Measurements from ENCODE around the gene TNFAIP6. TPM values are rescaled to one million over a fixed set of nuclear protein-coding genes. Genes with fewer than 3 reads are reported as not detected.

Gene TNFAIP6
- total and polyA plus RNA-seq, 7 donors = 0.87 to 4.9 (median 3.9) TPM

DNA sequence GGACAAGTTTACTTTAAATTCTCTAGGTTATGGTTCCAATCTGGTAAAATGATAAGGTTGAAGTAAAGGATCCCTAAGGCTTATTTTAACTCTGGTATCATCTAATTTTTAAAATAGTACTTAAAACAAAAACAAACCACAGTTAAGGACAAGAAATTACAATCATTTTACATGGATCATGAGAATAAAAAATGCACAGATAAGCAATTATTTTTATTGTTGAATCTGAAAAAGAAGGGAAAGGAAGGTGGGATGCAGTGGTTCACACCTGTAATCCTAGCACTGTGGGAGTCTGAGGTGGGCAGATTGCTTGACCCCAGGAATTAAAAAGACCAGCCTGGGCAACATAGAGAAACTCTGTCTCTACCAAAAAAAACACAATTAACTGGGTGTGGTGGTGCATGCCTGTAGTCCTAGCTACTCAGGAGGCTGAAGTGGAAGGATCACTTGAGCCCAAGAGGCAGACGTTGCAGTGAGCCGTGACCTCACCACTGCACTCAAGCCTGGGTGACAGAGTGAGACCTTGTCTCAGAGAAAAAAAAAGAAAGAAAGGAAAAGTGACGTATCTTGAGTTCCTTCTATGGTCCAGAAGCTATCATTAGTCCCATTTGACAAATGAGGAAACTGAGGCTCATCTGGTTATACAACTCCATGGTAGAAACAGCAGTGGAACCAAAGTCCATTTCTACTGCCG, 2.5 kb downstream of the TNFAIP6 start:
- no peak for DNase-seq
- TF ChIP-seq POLR2AphosphoS5 (IDR thresholded peaks at IDR 0.05) (no peak), EP300 (IDR thresholded peaks at IDR 0.05) (no peak), POLR2A (IDR thresholded peaks at IDR 0.05) (no peak)
- TF ChIP-seq, protein P1, sequence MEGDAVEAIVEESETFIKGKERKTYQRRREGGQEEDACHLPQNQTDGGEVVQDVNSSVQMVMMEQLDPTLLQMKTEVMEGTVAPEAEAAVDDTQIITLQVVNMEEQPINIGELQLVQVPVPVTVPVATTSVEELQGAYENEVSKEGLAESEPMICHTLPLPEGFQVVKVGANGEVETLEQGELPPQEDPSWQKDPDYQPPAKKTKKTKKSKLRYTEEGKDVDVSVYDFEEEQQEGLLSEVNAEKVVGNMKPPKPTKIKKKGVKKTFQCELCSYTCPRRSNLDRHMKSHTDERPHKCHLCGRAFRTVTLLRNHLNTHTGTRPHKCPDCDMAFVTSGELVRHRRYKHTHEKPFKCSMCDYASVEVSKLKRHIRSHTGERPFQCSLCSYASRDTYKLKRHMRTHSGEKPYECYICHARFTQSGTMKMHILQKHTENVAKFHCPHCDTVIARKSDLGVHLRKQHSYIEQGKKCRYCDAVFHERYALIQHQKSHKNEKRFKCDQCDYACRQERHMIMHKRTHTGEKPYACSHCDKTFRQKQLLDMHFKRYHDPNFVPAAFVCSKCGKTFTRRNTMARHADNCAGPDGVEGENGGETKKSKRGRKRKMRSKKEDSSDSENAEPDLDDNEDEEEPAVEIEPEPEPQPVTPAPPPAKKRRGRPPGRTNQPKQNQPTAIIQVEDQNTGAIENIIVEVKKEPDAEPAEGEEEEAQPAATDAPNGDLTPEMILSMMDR (IDR thresholded peaks at IDR 0.05) = no peak
- H3K36me3 ChIP-seq = no peaks in the 10 kb centered on the region

DNA sequence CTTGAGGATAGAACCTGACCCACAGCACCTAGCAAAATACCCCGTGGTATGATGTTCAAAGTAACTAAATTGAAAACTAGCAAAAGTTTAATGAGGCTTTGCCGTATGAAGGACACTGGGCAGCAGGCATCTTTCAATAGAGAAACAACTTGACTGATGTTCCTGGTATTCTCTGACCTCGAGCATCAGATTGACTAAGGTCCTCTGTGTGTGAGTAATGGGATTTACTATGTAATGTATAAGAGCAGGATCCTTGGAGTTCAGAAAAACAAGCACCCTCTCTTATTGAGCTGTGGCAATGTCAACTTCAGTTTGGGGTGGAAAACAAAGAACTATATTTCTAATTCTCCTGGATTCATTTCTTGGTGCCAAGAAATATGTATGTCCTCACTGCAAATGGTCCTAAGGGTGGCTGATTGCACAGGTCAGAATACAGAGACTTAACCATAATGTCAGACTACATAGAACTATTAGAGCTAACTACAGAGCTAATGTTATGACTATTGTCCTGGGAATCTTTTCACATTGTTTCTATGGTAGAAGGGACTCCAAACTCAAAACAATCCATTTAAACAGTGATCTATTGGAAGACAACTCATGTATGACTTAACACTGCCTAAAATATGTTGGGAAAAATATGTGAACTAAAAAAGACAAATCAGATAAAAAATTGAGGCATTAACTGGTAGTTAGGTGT, 4.4 kb downstream of the TNFAIP6 start:
- Histone ChIP-seq H3K4me1 (no peaks in the 10 kb centered on the region), H3K27ac (no peak overlapping the region), H3K36me3 (no peaks in the 10 kb centered on the region), H3K27me3 (no peaks in the 10 kb centered on the region), H3K9me3 (no peaks in the 10 kb centered on the region), H3K4me3 (no peak overlapping the region)
- no peak for TF ChIP-seq EP300 (IDR thresholded peaks at IDR 0.05)
- TF ChIP-seq, protein P1 (IDR thresholded peaks at IDR 0.05) = no peak
- TF ChIP-seq POLR2AphosphoS5 (IDR thresholded peaks at IDR 0.05) = no peak
- TF ChIP-seq POLR2A (IDR thresholded peaks at IDR 0.05) = no peak
- no peak for DNase-seq
- intact Hi-C loops (cut with DNase I) = no loop called here
- 71 to 83% methylated on average over 3 of the region's 3 CpGs for WGBS, 2 donors

More for the DNA sequence above, 2.5 kb downstream of the TNFAIP6 start:
- WGBS, 2 donors = 83 to 92% methylated on average over 4 of the region's 4 CpGs
- no peaks in the 10 kb centered on the region for H3K9me3 ChIP-seq
- no peaks in the 10 kb centered on the region for H3K4me1 ChIP-seq
- intact Hi-C loops (cut with DNase I) = loop anchor here (5.0 kb wide), 1 partner anchor 73 kb away; the partner anchor contains the start of gene NMI
- H3K27ac ChIP-seq = no peak overlapping the region
- no peaks in the 10 kb centered on the region for H3K27me3 ChIP-seq
- H3K4me3 ChIP-seq = no peak overlapping the region

DNA sequence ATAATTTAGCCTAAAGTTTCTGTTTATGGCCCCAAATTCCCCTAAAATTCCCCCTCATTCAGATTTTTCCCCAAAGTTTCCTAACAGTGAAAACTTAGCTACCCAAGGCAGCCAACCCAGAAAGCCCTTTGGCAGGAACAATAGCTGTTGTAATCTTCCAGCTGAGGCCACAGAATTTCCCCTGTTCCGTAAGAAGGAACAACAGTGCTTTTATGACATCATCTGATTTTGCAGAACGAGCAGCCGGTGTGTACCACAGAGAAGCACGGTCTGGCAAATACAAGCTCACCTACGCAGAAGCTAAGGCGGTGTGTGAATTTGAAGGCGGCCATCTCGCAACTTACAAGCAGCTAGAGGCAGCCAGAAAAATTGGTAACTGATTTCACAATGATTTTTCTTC, 6.3 kb downstream of the TNFAIP6 start:
- peak overlapping the region in 1 of 4 donors; percentile 17 for H3K27ac ChIP-seq
- no peaks in the 10 kb centered on the region for H3K36me3 ChIP-seq
- H3K9me3 ChIP-seq = no peaks in the 10 kb centered on the region
- no peaks in the 10 kb centered on the region for H3K4me1 ChIP-seq
- WGBS, 2 donors = 61 to 70% methylated on average over 8 of the region's 8 CpGs
- DNase-seq = peak; percentile 70
- peak in 1 of 4 donors; percentile 29 for TF ChIP-seq POLR2AphosphoS5 (IDR thresholded peaks at IDR 0.05)
- TF ChIP-seq, protein P1 (IDR thresholded peaks at IDR 0.05) = no peak
- intact Hi-C loops (cut with DNase I) = no loop called here
- no peak overlapping the region for H3K4me3 ChIP-seq
- no peaks in the 10 kb centered on the region for H3K27me3 ChIP-seq

DNA sequence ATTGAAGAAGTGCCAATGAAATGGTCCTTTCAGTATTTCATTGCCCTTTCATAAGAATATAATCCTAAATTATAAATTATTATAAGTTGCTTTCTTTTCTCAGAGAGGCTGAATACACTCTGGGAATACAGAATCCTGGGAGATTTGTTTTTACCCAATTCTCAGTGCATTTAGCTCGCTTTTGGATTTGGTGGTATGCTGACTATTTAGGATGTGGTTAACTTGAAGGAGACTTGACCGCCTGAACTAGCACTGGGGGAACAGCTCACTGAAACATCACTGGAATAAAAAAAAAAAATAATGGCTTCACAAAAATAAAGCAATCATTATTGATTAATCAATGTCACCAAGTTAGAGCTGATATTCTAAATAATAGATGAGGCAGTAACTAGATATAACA, 10.2 kb downstream of the TNFAIP6 start:
- no peaks in the 10 kb centered on the region for H3K27me3 ChIP-seq
- intact Hi-C loops (cut with DNase I) = no loop called here
- no peaks in the 10 kb centered on the region for H3K36me3 ChIP-seq
- H3K27ac ChIP-seq = no peak overlapping the region
- DNase-seq = no peak
- H3K4me1 ChIP-seq = no peaks in the 10 kb centered on the region
- no peaks in the 10 kb centered on the region for H3K9me3 ChIP-seq
- no peak overlapping the region for H3K4me3 ChIP-seq
- WGBS, 2 donors = 85 to 89% methylated on average over 2 of the region's 2 CpGs
- TF ChIP-seq EP300 (IDR thresholded peaks at IDR 0.05) = no peak

DNA sequence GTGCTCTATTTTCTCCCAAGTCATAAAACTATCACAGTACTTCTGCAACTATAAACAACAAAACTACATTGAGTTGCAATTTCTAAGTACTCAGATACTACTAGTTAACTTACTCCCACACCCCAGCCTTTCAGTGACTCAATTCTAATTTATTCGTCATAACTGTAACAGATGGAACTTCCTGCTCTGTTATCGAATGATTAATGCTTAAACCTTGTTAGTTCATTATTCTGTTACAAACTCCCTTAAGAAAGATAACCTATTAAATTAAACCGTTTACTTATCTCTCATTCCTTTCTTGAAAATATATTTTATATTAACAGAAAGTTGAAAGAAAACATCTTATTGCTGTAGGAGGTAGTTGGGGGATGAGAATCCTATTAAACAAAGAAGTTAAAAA, 17.0 kb downstream of the TNFAIP6 start:
- no peak overlapping the region for H3K27ac ChIP-seq
- no peaks in the 10 kb centered on the region for H3K9me3 ChIP-seq
- TF ChIP-seq POLR2AphosphoS5 (IDR thresholded peaks at IDR 0.05) (no peak), EP300 (IDR thresholded peaks at IDR 0.05) (no peak), POLR2A (IDR thresholded peaks at IDR 0.05) (no peak)
- TF ChIP-seq, protein P1 (IDR thresholded peaks at IDR 0.05) = no peak
- WGBS, 2 donors = 47 to 64% methylated on average over 3 of the region's 3 CpGs
- no peak for DNase-seq
- no peak overlapping the region for H3K4me3 ChIP-seq
- H3K4me1 ChIP-seq = peaks cover 0 to 3% (median 0%) of the 10 kb centered on the region in 4 donors
- intact Hi-C loops (cut with DNase I) = no loop called here
- no peaks in the 10 kb centered on the region for H3K27me3 ChIP-seq
- H3K36me3 ChIP-seq = no peaks in the 10 kb centered on the region
